Measurements from ENCODE around the gene TMEM119. TPM values are rescaled to one million over a fixed set of nuclear protein-coding genes. Genes with fewer than 3 reads are reported as not detected.

The TMEM119 gene
- total RNA-seq, 1 donor from 2014 or later: 0.72 TPM

DNA sequence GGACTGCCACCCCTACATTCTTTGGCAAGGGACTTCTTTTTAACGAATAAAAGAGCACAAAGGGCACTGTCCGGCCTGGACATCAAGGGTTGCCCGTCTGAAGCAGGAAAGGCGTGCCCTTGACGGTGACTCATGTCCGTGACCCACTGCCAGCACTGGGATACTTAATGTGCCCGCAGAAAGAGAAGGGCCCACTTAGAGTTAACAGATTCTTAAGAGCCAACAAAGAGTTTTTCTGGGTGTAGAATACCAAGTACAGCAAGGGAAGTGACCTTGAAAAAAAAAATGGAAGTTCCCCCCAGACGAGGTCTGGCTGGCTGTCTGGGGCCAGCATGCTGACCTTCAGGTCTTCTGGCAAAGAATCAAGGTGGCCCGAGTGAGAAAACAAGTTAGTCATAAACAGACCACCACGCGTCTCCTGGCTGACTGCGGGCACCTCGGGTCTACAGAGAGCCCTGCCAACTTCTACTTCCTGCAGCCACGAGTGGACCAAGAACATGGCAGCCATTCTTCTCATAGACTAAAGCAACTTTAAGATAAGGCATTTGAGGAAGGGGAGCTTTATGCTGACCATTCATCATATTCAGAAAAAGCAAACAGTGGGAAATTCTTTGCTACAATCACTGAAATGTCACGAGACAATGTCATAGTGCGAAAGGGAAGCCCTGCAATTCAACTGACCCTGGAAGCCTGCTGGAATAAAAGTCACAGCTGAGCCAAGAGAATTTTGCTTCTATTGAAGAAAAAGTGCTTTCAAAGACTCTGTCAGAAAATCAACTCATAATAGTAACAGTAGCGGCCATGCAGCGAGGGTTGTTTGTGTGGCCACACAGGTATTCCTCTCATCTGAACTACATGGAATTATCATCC lies 46.3 kb upstream of the TMEM119 start:
- Mint-ChIP-seq H3K4me1 (peaks cover 28% of the 10 kb centered on the region), H3K27me3 (ENCODE audit: low read depth) (no peaks in the 10 kb centered on the region), H3K36me3 (ENCODE audit: low read depth) (peaks cover 10% of the 10 kb centered on the region), H3K27ac (ENCODE audit: unreplicated experiment) (peak overlapping the region; percentile 73), H3K9me3 (no peaks in the 10 kb centered on the region), H3K4me3 (no peak overlapping the region)
- TF ChIP-seq, protein P1, sequence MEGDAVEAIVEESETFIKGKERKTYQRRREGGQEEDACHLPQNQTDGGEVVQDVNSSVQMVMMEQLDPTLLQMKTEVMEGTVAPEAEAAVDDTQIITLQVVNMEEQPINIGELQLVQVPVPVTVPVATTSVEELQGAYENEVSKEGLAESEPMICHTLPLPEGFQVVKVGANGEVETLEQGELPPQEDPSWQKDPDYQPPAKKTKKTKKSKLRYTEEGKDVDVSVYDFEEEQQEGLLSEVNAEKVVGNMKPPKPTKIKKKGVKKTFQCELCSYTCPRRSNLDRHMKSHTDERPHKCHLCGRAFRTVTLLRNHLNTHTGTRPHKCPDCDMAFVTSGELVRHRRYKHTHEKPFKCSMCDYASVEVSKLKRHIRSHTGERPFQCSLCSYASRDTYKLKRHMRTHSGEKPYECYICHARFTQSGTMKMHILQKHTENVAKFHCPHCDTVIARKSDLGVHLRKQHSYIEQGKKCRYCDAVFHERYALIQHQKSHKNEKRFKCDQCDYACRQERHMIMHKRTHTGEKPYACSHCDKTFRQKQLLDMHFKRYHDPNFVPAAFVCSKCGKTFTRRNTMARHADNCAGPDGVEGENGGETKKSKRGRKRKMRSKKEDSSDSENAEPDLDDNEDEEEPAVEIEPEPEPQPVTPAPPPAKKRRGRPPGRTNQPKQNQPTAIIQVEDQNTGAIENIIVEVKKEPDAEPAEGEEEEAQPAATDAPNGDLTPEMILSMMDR (conservative IDR thresholded peaks at IDR 0.05): no peak
- DNase-seq (ENCODE audit: low read depth, low spot score): no peak

DNA sequence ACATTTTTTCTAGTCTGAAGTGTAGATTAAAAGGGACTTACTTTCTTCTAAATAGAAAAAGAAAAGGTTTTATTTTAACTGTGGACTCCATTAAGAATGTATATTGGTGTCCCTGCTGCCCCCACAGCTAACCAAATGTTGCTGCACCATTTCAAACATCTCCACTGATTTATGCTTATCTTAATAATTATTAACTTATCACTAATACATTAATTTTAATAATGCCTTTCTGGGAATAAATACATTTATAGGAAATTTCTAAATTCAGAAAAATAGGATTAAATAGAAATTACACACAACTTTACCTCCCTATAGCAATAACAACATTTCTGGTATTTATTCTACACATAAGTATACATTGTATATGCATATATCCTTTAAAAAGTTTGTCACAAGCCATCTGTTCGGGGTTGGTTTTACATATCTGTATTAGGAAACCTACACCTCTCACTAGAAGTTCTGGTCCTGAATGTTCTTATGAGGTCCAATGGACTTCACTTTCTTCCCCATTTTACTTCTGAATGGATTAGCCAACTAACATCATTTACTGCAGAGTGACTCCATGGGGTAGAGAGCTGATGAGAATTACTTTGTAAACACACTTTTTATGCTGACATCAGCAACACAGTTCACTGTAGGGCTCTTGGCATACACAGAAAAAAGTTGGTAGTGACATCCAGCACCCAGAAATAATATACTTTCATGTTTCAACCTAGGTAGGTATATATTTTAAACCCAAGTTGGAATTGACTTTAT lies 45.2 kb upstream of the TMEM119 start:
- H3K36me3 Mint-ChIP-seq (ENCODE audit: low read depth): peaks cover 7% of the 10 kb centered on the region
- no peaks in the 10 kb centered on the region for H3K9me3 Mint-ChIP-seq
- peaks cover 39% of the 10 kb centered on the region for H3K4me1 Mint-ChIP-seq
- no peak overlapping the region for H3K4me3 Mint-ChIP-seq
- no peak for DNase-seq (ENCODE audit: low read depth, low spot score)
- H3K27me3 Mint-ChIP-seq (ENCODE audit: low read depth): no peaks in the 10 kb centered on the region
- TF ChIP-seq, protein P1 (conservative IDR thresholded peaks at IDR 0.05): no peak
- H3K27ac Mint-ChIP-seq (ENCODE audit: unreplicated experiment): no peak overlapping the region

DNA sequence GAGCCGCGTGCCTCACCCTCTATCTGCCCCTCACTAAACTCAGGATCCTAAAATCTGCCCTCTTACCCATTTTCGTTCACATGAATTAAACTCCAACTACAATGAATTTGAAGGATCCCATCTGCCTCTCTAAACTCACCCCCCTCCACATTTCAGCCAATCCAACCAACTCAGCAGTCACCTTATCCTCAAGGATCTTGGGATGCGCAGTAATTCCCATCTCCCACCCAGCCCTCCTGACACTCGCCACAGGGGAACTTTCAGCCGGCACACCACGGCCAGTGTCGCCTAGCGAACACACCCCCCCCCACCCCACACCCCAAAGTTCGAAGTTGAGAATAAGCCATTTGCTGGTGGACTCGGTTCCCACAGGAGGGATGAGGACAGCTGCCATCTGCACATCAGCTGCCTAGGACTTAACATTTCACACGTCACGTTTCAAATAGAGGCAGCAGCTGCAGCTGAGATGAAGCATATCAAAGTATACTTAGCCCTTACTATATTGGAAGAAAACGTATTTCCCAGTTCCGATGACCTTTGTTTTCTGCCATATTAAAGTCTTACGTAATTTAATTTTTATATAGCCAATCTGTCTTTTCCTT lies 44.5 kb upstream of the TMEM119 start:
- Mint-ChIP-seq H3K4me1 (peaks cover 46% of the 10 kb centered on the region), H3K9me3 (no peaks in the 10 kb centered on the region), H3K27ac (ENCODE audit: unreplicated experiment) (peak overlapping the region; percentile 2), H3K36me3 (ENCODE audit: low read depth) (peaks cover 7% of the 10 kb centered on the region), H3K4me3 (no peak overlapping the region), H3K27me3 (ENCODE audit: low read depth) (no peaks in the 10 kb centered on the region)
- no peak for DNase-seq (ENCODE audit: low read depth, low spot score)
- TF ChIP-seq, protein P1 (conservative IDR thresholded peaks at IDR 0.05): no peak

DNA sequence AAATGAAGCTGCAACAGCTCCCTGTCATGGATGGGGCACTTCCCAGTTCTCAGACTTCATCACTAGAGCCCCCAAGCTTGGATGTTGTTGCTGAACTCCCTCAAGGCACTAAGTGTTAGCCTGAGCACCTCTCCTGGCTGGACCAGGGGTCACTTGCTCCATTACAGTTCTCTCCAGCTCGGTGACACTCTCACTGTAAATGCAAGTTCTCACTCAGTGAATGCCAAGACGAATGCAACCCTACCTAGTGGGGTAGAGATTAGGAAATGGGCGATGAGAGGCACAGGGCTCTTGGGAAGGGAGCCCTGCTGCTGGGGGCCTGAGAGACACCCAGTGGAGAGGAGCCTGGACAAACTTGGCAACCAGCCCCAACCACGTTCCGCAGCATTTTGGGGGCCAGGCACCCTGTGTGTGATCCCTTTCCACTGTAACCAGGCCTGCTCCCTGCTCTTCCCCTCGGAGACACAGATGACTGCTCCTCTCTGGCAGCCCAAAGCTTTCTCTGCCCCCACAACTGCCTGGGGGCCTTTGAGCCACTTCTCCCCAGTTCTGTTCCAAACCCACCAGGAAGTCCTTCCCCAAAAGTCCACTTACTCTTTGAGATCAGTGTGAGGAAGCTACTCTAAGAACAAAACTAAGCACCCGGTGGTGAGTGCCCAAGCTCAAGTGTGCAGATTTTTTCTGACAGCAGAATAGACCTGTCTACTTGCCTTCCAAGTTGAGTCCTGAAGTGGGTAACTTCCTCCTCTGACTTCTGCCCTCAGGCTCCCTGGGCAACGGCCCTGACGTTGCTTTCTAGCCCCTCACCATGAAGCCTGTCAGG lies 43.8 kb upstream of the TMEM119 start:
- no peaks in the 10 kb centered on the region for H3K9me3 Mint-ChIP-seq
- peaks cover 52% of the 10 kb centered on the region for H3K4me1 Mint-ChIP-seq
- no peak overlapping the region for H3K27ac Mint-ChIP-seq (ENCODE audit: unreplicated experiment)
- no peak overlapping the region for H3K4me3 Mint-ChIP-seq
- H3K27me3 Mint-ChIP-seq (ENCODE audit: low read depth): no peaks in the 10 kb centered on the region
- H3K36me3 Mint-ChIP-seq (ENCODE audit: low read depth): peaks cover 7% of the 10 kb centered on the region
- DNase-seq (ENCODE audit: low read depth, low spot score): no peak
- TF ChIP-seq, protein P1 (conservative IDR thresholded peaks at IDR 0.05): no peak
